ENCODE results near the gene WDR7.

- TF ChIP-seq POLR2AphosphoS5 (IDR thresholded peaks at IDR 0.05; ENCODE audit: low read depth) (no peak), EZH2phosphoT487 (IDR thresholded peaks at IDR 0.05; ENCODE audit: unreplicated experiment) (no peak), CTCF (conservative IDR thresholded peaks at IDR 0.05; ENCODE audit: low read depth in 2 of 2) (no peak)
These were observed 341.6 kb downstream of the WDR7 start for GRCh38 chr18:56992777-56993176.
